Epidermal melanocyte (primary cell): ENCODE data around the gene OR8D2.

Source experiments
- DNase-seq: peaks from one replicate; pipeline ENCODE4 v3.0.0; 2011; ENCODE audit warnings: low spot score; ENCODE audit not compliant: insufficient read length

OR8D2 gene, protein sequence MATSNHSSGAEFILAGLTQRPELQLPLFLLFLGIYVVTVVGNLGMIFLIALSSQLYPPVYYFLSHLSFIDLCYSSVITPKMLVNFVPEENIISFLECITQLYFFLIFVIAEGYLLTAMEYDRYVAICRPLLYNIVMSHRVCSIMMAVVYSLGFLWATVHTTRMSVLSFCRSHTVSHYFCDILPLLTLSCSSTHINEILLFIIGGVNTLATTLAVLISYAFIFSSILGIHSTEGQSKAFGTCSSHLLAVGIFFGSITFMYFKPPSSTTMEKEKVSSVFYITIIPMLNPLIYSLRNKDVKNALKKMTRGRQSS

DNA sequence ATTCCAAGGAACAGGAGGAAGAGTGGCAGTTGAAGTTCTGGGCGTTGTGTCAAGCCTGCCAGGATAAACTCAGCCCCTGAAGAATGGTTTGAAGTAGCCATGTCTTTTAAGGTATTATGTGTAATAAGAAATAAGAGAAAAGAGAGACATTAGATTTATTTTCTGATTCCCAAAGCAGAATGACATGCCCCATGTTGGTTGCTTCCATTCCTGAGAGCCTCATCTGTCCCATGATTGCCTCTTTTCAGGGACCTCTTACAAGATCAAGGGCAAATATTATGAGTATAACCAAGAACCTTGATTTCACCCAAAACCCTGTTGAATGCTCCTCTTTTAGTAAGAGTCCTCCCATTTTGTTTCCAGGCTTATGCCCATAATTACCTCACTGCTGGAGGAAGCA, at the start of gene OR8D2:
Gene OR8D2 (minus strand): TSS at position 101 of the 400 bp plus-strand sequence. CDS start 0 bp downstream, at position 101.
- no peak for DNase-seq

DNA sequence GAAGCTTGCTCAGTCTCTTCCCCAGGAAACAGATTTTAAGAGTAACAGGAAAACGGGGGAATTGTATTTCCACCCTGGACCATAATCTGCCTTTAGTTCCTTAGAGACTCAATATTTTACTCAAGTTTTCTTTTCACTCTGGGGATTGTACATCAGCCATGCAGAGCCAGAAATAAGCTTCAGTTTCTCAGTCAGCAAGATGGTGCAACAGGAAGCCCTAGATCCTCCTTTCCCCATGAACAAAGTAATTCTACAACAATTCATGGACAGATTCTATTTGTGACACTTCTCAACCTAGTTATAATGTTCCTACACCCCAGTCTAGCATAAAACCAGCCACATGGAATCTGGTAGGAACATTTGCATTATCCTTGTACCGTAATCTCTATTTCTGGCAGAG, 39.6 kb upstream of the OR8D2 start:
- no peak for DNase-seq

DNA sequence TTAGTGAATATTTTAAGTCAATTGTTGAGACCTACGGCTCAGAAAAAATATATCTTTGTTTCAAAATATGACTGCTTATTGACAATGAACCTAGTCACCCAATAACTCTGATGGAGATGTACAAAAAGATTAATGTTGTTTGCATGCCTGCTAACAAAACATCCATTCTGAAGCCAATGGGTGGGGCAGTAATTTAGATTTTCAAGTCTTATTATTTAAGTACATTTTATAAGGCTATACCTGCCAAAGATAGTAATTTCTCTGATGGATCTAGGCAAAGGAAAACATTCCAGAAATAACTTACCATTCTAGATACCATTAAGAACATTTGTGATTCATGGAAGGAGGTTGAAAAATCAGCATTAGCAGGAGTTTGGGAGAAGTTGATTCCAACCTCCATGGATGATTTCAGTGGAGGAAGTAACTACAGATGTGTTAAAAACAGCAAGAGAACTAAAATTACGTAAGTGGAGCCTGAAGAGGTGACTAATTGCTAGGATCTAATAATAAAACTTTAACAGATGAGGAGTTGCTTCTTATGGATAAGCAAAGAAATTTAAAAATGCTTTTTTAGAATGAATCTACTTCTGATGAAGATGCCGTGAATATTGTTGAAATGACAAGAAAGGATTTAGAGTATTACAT, 26.4 kb upstream of the OR8D2 start:
- DNase-seq: no peak

DNA sequence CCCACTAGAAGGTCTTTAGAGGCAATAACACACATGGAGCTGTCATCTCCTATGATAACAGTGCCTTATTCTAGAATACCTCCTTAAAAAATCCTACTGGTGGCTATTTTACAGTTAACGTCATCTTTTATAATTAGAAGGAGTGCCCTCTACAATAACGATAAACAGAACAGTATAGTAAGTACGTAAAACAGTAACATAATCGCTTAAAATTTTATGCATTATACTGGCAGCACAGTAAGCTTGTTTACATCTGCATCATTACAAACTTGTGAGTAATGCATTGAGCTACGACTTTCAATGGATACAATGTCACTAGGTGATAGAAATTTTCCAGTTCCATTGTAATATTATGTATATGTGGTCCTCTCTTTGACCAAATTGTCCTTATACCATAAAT, 24.3 kb upstream of the OR8D2 start:
- no peak for DNase-seq

DNA sequence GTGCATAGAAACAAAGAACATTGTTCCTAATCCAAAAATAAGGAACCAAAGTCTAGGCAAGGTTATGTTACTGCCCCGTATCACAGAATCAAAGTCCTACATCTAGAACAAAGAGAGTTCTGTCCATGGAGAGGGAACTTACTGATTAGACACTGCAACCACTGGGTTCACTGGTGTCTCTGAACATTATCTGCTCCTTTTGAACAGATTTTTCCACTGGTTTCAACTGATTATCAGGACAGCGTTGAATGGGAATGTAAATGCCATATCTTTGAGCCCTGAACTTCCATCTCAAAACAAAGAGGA, 20.1 kb upstream of the OR8D2 start:
- no peak for DNase-seq

DNA sequence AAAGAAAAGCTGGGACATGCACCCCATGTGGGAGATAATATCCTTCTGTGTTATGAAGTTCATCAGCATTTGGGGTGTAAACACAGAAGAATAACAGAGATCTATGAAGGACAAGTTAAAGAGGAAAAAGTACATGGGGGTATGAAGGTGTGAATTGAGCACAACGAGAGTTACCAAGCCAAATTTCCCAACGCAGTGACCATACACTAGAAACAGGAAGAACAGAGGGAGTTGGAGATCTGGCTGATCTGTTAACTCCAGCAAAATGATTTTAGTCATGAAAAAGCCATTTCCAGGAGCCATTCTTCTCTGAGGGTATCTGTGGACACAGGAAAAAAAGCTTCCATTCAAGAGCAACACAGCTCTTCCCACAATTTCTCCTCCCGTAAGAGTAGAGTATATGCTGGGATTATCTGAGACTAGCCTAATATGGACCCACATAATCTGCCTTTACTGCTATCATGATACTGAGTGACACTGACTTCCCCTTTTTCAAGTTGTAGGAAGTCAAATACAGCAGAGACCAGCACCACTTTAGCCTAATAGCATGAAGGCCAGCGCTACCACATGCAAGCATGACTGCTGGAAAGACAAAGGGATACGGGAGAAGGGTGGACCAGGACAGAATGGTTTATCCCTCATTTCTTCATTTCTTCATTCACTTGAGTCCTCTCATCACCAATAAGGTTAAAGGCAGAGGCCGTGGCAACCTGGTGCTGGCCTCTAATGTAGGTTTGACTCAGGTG, 19.6 kb upstream of the OR8D2 start:
- DNase-seq: no peak

DNA sequence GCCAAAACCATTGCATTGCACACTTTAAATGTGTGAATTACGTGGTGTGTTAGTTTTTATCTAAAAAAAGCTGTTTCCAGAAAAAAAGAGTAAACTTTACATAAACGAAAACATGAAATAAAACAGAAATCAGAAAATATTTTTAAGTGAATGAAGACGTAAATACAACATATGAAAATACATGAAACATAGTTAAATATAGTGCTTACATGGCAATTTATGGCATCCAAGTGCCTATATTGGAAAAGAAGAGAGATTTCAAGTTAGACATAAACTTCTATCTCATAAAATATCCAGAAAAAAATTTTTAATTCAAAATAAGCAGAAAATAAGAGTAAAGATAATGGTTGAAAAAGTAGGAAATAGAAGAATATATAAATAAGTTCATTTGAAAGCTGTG, 11.9 kb upstream of the OR8D2 start:
- DNase-seq: no peak

DNA sequence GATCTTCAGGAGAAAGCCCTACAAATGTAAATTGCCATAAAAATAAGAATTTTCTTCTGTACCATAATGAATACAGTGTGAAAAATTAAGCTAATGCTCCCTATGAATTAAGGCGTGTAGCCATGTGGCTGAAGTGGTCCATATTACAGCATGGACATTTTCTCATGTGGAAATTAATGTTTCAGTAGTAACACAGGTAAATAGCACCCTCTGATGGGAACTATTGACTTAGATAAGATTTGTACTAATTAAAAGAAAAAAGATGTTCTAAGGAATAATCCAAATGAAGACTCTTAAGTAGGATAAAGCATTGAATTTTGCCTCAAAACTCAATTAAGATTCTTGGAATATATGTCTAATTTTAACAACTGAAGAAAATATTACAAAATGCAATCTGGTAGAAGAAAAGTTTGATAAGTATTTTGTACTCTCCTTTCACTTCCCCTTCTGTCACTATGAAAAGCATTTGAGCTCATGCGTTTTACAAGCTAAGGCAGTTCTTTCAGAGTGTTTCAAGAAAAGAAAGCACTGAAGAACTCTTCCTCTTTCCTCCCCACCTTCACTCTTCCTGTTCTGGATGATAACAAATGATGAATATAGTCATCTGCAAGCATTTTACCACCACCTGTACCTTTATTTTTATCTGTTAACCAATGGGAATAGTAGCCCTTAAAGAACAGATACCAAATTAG, 9.9 kb upstream of the OR8D2 start:
- DNase-seq: no peak

DNA sequence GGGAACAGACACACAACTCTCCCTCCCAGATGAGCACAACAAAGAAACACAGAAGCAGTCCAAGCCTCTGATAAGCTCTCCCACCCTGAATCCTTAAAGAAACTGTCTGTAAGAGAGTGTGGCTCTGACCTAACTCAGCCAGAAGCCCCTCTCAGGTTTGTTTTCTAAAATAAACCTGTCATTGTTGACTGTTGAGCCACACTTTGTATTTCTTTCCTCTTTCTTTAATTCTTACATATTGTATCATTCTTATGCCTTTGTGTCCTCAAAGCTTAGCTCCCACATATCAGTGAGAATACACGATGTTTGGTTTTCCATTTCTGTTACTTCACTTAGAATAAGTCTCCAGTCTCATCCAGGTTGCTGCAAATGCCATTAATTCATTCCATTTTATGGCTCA, 7.8 kb upstream of the OR8D2 start:
- no peak for DNase-seq

DNA sequence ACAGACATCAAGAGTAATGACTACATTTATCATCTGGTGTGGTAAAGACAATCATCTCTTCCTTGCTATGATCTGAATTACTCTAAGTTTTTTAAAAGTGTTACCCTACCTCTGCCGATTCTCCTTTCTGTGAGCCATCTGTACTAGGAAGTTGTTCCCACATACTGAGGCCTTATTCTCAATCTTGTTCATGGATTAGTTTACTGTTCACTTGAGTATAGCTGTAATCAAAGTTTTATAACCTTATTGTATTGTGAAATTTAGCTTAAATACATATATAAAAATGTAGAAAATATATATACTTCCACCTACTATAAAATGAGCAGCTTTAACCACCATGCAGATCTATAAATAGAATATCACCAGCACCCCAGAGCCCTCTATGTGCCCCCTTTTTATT, 2.4 kb upstream of the OR8D2 start:
- DNase-seq: no peak

DNA sequence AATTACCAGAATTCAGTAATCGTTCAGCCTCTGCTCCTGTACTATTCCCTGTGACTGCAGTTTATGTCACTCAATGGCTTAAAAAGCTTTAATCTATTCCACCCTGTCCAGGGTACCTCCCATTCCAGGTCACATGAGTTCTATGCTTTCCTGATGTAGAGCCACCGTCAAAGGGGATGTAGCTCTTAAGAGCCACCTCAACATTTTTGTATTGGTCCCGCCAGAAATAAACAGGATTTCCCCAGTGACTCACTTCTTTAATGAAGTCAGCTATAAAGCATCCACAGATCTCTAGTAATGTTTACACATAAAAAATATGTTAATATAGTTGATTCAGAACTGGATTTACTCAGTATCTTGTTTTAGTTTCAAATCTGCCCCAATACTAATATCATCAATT, 4.9 kb downstream of the OR8D2 start:
- DNase-seq: no peak

DNA sequence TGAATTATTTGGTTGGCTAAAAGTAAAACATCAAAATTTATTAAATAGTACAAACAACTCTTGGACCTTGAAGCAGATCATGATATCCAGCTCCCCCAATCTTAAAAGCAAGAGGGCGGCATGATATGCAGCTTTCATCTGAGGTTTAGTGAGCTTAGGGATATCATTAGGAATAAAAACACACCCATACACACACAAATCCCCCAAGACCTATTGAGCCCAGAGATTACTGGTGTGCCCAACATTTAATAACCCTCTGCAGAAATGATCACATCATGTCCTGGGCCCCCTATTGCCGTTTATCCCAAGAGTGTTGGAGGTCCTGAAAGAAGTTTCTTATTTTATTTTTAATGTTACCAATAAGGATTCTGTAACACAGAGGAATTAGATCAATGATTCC, 6.1 kb downstream of the OR8D2 start, which contains the start of gene OR8D1:
Gene OR8D1 (minus strand): TSS at position 101 of the 400 bp plus-strand sequence. CDS start 3,183 bp downstream, outside the sequence.
- no peak for DNase-seq

DNA sequence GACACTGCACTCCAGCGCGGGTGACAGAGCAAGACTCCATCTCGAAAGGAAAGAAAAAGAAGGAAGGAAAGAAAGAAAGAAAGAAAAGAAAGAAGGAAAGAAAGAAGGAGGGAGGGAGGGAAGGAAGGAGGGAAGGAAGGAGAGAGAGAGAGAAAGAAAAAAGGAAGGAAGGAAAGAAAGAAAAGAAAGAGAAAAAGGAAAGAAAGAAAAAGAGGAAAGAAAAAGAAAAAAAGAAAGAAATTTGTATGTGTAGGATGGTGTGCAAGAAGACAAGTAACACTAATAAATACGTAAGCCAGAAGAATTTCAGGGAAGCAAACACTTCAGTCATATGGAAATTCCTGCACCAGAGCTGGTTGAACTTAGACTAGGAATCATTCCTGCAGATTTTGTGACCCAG, 6.9 kb downstream of the OR8D2 start:
- no peak for DNase-seq

DNA sequence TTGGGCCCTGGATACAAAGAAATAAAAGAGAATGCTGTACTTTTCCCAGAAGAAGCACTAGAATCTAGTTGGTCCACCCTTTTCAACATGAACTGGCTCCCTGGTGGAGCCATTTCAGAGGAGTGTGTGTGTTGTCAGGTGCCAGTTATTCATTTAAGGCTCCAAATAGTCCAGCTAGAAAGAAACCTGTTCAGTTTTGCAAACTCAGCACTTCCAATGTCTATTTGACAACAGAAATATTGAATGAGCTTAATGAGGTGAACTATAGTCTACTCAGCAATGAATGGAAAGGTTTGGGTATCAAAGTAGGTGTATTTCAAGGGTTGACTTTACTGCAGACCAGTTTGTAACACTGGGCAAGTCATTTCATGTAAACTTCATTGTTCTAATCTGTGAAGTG, 8.3 kb downstream of the OR8D2 start:
- DNase-seq: no peak

DNA sequence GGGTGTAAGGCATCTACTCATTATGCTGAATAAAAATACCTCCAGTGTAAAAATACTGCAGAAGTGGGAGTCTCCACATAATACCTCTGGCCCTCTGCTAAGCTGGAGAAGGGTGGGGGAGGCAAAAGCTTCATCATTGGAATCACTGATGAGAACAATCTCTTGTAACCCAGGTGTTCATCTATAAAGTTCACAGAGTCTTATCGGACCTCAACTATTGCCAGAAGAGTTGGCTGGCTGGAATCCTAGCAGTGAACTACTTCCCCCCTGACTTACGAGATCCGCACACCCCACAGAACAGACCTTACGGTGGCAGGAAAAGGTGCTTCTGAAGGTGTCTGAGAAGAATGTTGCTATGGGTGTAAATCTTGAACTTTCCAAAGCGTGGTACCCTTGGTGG, 8.7 kb downstream of the OR8D2 start:
- DNase-seq: no peak

DNA sequence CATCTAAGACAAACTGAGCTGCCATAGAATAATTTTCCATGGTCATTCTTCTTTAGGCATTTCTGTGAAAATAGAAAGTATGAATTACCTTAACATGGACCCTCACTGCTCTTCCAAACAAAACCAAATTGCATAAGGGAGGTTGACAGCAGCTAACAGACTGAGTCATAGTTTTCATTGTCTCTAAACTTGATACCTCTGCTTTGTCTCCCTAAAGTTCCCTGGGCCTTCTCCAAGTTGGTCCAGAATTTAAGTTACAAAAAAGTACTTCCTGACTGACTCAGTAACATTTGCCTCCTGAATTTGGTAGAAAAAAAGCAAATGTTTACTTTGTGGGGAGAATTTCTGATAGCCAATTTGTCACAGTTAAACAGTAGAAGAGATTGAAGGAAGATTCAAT, 9.3 kb downstream of the OR8D2 start:
- no peak for DNase-seq

DNA sequence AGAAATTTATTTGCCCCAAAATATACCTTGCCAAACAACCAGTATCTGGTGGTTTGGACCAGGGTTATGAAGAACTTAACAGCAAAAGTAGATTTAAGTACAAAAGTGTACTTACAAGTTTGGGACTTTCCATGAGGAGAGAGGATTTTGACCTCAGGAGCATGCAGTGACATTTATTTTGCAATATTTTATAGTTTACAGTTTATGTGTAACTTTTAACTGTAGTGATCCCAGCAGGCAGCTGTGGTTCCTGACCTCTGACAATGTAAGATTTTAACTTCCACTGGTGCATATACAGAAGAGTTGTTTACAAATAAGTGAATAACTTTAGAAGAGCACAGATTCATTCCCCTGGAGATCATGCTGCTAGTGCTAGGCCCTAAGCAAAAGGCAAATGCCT, 12.9 kb downstream of the OR8D2 start:
- DNase-seq: no peak

DNA sequence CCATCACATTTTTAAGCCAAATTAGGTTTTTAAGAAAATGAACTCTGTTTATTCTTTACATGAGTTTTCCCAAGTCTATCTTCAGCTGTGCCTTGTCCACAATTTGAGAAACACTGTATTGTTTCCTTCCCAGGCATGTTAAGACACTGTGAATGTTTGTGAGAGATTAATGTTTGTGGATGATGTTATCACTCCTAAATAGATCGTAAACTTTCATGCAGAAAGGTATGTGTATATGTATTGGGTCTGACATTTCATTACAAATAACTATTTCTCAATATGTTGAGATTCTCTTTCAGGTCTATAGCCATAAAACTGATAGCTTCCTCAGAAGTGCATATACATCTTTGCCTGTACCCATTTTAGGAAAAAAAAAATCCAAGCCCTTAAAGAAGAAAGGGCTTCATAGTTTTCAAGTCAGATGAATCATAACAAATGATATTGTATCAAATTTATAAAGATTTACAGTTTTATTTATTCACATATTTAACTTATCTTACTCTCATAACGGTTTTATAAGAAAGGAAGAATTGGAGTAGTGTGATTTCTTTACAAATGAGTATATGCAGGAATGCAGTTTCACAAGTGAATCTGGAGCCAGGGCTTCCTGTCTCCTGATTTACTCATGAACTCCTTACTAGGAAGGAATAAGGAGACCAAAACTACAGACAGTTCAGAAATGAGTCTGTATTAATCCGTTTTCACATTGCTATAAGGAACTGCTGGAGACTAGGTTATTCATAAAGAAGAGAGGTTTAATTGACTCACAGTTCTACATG, 17.5 kb downstream of the OR8D2 start:
- DNase-seq: no peak

DNA sequence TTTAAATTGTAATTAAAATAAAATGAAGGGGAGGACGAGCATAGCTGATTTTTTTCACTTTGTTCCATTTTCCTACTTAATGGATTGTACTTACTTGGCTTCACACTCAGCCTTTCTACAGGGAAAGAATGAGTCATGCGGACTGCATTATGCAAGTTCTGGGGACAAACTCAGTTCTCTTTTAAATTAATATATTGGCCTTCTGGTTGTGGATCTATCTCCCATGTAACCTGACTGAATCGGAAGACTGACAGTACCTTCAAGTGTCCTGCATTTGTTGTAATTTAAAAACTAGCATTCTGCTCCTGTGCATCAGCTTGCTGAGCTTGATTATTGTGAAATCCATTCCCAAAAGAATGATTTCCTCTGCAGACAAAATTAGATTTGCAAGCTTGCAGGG, 18.4 kb downstream of the OR8D2 start:
- no peak for DNase-seq

DNA sequence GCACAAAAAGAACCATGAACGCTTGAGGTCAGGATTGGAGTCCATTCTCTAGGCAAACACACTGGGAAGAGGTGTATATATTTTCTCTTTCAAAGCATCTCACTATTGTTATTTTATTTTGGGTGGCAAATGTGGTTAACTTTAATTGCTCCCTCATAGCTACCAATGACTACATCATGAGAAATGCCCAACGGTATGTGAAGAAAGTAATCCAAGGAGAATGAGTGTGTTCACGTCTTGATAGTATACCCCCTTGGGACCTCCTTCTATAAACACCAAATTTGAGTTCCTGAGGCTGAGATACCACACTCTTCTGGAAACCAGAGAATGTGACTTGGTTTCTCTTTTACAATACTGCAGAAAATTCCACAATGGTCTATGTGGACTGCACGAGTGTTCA, 22.1 kb downstream of the OR8D2 start:
- DNase-seq: no peak

DNA sequence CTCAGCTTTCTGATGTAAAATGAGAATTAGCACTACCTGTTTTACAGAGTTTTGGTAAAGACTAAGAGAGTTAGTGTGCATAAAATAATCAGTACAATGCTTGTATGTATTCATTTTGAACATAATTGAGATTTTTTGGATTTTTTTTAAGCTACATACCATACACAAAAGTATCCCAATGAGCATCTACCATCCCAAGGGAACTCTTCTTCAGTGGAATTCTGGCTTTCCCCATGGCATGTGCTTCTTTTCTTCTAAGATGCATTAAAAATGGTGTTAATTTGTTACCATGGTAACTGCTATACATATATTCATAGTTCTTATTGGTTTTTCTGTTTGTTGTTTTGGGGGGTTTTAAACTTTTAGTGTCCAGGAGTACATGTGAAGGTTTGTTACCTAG, 24.0 kb downstream of the OR8D2 start:
- DNase-seq: no peak
